Measurements from ENCODE around the gene WBP2. TPM values are rescaled to one million over a fixed set of nuclear protein-coding genes. Genes with fewer than 3 reads are reported as not detected.

WBP2 gene
- total and polyA plus RNA-seq, 9 of the 15 experiments (the other 6 are each of a cell fraction or from before 2014, with no cell fraction given) = 2.2 to 74.3 (median 20.0) TPM

DNA sequence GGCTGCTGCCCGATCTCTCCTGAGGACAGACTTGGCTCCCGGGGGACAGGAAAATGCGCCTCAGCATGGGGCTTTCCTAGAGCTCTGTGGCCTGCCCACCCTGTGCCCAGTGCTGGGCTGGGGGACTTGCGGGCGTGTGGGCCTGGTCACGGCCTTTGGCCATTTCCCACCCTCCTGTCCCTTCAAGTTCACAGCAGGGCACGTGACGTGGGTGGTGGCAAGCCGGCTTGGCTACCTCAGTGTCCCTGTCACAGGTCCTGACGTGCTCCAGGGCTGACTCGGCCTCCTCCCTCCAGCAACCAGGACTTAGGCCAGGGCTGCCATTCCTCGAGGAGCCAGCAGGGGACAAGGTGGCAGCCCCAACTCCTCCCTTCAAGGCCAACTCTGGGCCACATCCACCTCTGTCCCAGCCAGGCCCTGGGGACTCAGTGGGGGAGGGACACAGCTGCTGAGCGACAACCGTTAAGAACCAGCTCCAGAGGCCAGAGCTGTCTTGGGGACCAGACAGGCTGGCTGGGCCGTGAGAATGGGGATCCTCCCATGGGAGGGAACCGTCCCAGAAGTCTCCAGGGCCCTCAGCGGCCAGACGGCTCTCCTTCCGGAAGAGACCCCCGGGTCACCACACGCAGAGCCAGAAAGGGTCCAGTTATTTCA lies 9.9 kb downstream of the WBP2 start (continued):
- TF ChIP-seq CHD1 (IDR thresholded peaks at IDR 0.05; ENCODE audit: low read length) (peak; percentile 29), ZKSCAN1 (IDR thresholded peaks at IDR 0.05; ENCODE audit: low read depth, low read length) (0 out of 2 replicates have a peak, but pooled peaks have one; percentile 26), DMBX1 (CRISPR knock-in tag; IDR thresholded peaks at IDR 0.05; ENCODE audit: borderline replicate concordance) (peak; percentile 26; the same call in 1 of the 2 replicates), FOXA1 (IDR thresholded peaks at IDR 0.05; ENCODE audit: borderline replicate concordance) (no peak), SMAD3 (CRISPR knock-in tag; conservative IDR thresholded peaks at IDR 0.05) (0 out of 2 replicates have a peak, but pooled peaks have one; percentile 3), MXI1 (IDR thresholded peaks at IDR 0.05; ENCODE audit: low read depth, low read length) (0 out of 2 replicates have a peak, but pooled peaks have one; percentile 6), TCF7 (IDR thresholded peaks at IDR 0.05; ENCODE audit: borderline replicate concordance) (peak; percentile 50), U2AF1 (optimal IDR thresholded peaks at IDR 0.05; ENCODE audit: low read depth, low read length) (no peak), POLR2B (IDR thresholded peaks at IDR 0.05; ENCODE audit: low read depth, partially characterized antibody) (peak; percentile 66), MEF2D (tag; conservative IDR thresholded peaks at IDR 0.05; ENCODE audit: low read depth) (no peak; the same call in 1 of the 2 replicates), CREB1 (IDR thresholded peaks at IDR 0.05) (no peak), CREB1 (CRISPR knock-in tag; IDR thresholded peaks at IDR 0.05) (peak; percentile 63), SMC3 (conservative IDR thresholded peaks at IDR 0.05; ENCODE audit: insufficient read depth, low read depth, low read length) (peak; percentile 55), IRF2 (CRISPR knock-in tag; IDR thresholded peaks at IDR 0.05) (no peak), SREBF2 (CRISPR knock-in tag; IDR thresholded peaks at IDR 0.05) (peak; percentile 37; the same call in 1 of the 2 replicates), ATF6 (CRISPR knock-in tag; IDR thresholded peaks at IDR 0.05) (0 out of 2 replicates have a peak, but pooled peaks have one; percentile 50), EHMT2 (IDR thresholded peaks at IDR 0.05) (peak; percentile 82; the same call in 1 of the 2 replicates), KLF13 (tag; IDR thresholded peaks at IDR 0.05; ENCODE audit: borderline replicate concordance, low read depth) (peak; percentile 57; the same call in 1 of the 2 replicates)
- TF ChIP-seq, protein P1, sequence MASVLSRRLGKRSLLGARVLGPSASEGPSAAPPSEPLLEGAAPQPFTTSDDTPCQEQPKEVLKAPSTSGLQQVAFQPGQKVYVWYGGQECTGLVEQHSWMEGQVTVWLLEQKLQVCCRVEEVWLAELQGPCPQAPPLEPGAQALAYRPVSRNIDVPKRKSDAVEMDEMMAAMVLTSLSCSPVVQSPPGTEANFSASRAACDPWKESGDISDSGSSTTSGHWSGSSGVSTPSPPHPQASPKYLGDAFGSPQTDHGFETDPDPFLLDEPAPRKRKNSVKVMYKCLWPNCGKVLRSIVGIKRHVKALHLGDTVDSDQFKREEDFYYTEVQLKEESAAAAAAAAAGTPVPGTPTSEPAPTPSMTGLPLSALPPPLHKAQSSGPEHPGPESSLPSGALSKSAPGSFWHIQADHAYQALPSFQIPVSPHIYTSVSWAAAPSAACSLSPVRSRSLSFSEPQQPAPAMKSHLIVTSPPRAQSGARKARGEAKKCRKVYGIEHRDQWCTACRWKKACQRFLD (CRISPR knock-in tag; IDR thresholded peaks at IDR 0.05) = peak; percentile 86; the same call in 1 of the 2 replicates
- TF ChIP-seq, protein P2, sequence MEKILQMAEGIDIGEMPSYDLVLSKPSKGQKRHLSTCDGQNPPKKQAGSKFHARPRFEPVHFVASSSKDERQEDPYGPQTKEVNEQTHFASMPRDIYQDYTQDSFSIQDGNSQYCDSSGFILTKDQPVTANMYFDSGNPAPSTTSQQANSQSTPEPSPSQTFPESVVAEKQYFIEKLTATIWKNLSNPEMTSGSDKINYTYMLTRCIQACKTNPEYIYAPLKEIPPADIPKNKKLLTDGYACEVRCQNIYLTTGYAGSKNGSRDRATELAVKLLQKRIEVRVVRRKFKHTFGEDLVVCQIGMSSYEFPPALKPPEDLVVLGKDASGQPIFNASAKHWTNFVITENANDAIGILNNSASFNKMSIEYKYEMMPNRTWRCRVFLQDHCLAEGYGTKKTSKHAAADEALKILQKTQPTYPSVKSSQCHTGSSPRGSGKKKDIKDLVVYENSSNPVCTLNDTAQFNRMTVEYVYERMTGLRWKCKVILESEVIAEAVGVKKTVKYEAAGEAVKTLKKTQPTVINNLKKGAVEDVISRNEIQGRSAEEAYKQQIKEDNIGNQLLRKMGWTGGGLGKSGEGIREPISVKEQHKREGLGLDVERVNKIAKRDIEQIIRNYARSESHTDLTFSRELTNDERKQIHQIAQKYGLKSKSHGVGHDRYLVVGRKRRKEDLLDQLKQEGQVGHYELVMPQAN (IDR thresholded peaks at IDR 0.05; ENCODE audit: borderline replicate concordance) = 0 out of 2 replicates have a peak, but pooled peaks have one; percentile 54
- TF ChIP-seq, protein P3, sequence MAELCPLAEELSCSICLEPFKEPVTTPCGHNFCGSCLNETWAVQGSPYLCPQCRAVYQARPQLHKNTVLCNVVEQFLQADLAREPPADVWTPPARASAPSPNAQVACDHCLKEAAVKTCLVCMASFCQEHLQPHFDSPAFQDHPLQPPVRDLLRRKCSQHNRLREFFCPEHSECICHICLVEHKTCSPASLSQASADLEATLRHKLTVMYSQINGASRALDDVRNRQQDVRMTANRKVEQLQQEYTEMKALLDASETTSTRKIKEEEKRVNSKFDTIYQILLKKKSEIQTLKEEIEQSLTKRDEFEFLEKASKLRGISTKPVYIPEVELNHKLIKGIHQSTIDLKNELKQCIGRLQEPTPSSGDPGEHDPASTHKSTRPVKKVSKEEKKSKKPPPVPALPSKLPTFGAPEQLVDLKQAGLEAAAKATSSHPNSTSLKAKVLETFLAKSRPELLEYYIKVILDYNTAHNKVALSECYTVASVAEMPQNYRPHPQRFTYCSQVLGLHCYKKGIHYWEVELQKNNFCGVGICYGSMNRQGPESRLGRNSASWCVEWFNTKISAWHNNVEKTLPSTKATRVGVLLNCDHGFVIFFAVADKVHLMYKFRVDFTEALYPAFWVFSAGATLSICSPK (IDR thresholded peaks at IDR 0.05; ENCODE audit: borderline replicate concordance) = no peak

Data from K562 (cell line).